CD14-positive monocyte (primary cell): ENCODE data around the gene RYR2. TPM values are rescaled to one million over a fixed set of nuclear protein-coding genes. Genes with fewer than 3 reads are reported as not detected.

ENCODE experiments used
- DNase-seq, 3 donors: peaks; one replicate each; pipeline ENCODE4 v3.0.0-alpha.2; 2011 to 2022
- H2AFZ ChIP-seq: 2 replicates; pipeline ENCODE4 v1.6.0; 2012; ENCODE audit warnings: mild to moderate bottlenecking, low read depth, low read length, inconsistent platforms; ENCODE audit not compliant: insufficient read depth, poor library complexity, severe bottlenecking
- H3K27ac ChIP-seq, 2 donors: 1 replicate in 1 of 2; 2 replicates in 1 of 2; pipeline ENCODE4 v1.5.1; 2012 to 2013; ENCODE audit warnings: low read length in 2 of 2, control low read depth in 1 of 2, inconsistent platforms in 1 of 2, low read depth in 1 of 2, mild to moderate bottlenecking in 1 of 2
- H3K27me3 ChIP-seq, 2 donors: one replicate each; pipeline versions ENCODE4 v1.6.0 to v1.6.1; 2011 to 2013; ENCODE audit warnings: low read length in 2 of 2; ENCODE audit not compliant: control insufficient read depth in 2 of 2, insufficient read depth in 2 of 2
- H3K36me3 ChIP-seq, 2 donors: replicated peaks in 1 of 2; 1 replicate in 1 of 2; 2 replicates in 1 of 2; pipeline versions ENCODE4 v1.5.1 to v1.6.1; 2012 to 2013; ENCODE audit warnings: low read length in 2 of 2, control low read depth in 1 of 2, inconsistent platforms in 1 of 2, mild to moderate bottlenecking in 1 of 2; ENCODE audit not compliant: insufficient read depth in 2 of 2, control insufficient read depth in 1 of 2
- H3K4me1 ChIP-seq, 2 donors: 1 replicate in 1 of 2; 2 replicates in 1 of 2; pipeline versions ENCODE4 v1.5.1 to v1.6.1; 2012 to 2013; ENCODE audit warnings: low read length in 2 of 2, control low read depth in 1 of 2, inconsistent platforms in 1 of 2, mild to moderate bottlenecking in 1 of 2, moderate library complexity in 1 of 2; ENCODE audit not compliant: insufficient read depth in 2 of 2, control insufficient read depth in 1 of 2
- H3K4me2 ChIP-seq: replicated peaks from 2 replicates; pipeline ENCODE3; 2012; ENCODE audit warnings: low read length, moderate library complexity, mild to moderate bottlenecking; ENCODE audit not compliant: poor library complexity, severe bottlenecking; ENCODE audit errors: extremely low read depth
- H3K4me3 ChIP-seq, 3 experiments: fragments of 200-600 bp in 1 of 3; sonication (generic) in 1 of 3; replicated peaks in 1 of 3; 1 replicate in 2 of 3; 2 replicates in 1 of 3; pipeline ENCODE4 v1.5.1; 2011 to 2013; ENCODE audit warnings: low read length in 3 of 3, mild to moderate bottlenecking in 3 of 3, control low read depth in 2 of 3, low read depth in 2 of 3, inconsistent platforms in 1 of 3, moderate library complexity in 1 of 3
- H3K79me2 ChIP-seq: 2 replicates; pipeline ENCODE4 v1.6.0; 2012; ENCODE audit warnings: mild to moderate bottlenecking, control low read depth, inconsistent platforms, low read length, moderate library complexity; ENCODE audit not compliant: insufficient read depth
- H3K9ac ChIP-seq: 2 replicates; pipeline ENCODE4 v1.6.0; 2017; ENCODE audit warnings: low read length, mild to moderate bottlenecking; ENCODE audit not compliant: insufficient read depth, poor library complexity, severe bottlenecking
- H3K9me3 ChIP-seq, 2 donors: replicated peaks in 1 of 2; 1 replicate in 1 of 2; 2 replicates in 1 of 2; pipeline versions ENCODE4 v1.5.1 to v1.6.1; 2012 to 2013; ENCODE audit warnings: low read length in 2 of 2, control low read depth in 1 of 2; ENCODE audit not compliant: control insufficient read depth in 1 of 2, insufficient read depth in 1 of 2
- H4K20me1 ChIP-seq: 2 replicates; pipeline ENCODE4 v1.6.0; 2012; ENCODE audit warnings: mild to moderate bottlenecking, low read length, control low read depth, moderate library complexity; ENCODE audit not compliant: insufficient read depth
- H3K27ac Mint-ChIP-seq, 7 donors: one replicate each; pipeline ENCODE4 v1.8.0; 2020; ENCODE audit warnings: mild to moderate bottlenecking in 7 of 7, mixed read lengths in 7 of 7, moderate library complexity in 6 of 7, inconsistent platforms in 2 of 7
- H3K27me3 Mint-ChIP-seq, 3 donors: one replicate each; pipeline ENCODE4 v1.8.0; 2021 to 2022; ENCODE audit warnings: low read depth in 3 of 3, mild to moderate bottlenecking in 3 of 3, mixed read lengths in 3 of 3, moderate library complexity in 3 of 3, inconsistent platforms in 1 of 3
- H3K36me3 Mint-ChIP-seq, 2 donors: one replicate each; pipeline ENCODE4 v1.8.0; 2020; ENCODE audit warnings: mixed read lengths in 2 of 2, inconsistent platforms in 1 of 2, mild to moderate bottlenecking in 1 of 2
- H3K4me1 Mint-ChIP-seq: one replicate; pipeline ENCODE4 v1.8.0; 2020; ENCODE audit warnings: mild to moderate bottlenecking, mixed read lengths
- H3K4me3 Mint-ChIP-seq, 2 donors: one replicate each; pipeline ENCODE4 v1.8.0; 2020; ENCODE audit warnings: mild to moderate bottlenecking in 2 of 2, mixed read lengths in 2 of 2, moderate library complexity in 1 of 2
- H3K9me3 Mint-ChIP-seq, 7 donors: one replicate each; pipeline ENCODE4 v1.8.0; 2020 to 2022; ENCODE audit warnings: mixed read lengths in 7 of 7, mild to moderate bottlenecking in 6 of 7, moderate library complexity in 6 of 7, inconsistent platforms in 2 of 7
- WGBS: methylation state at CpG from one replicate; pipeline ENCODE4 v1.1.5; 2013; ENCODE audit warnings: missing lambda C conversion rate; ENCODE audit not compliant: insufficient coverage; 5-methylcytosine and 5-hydroxymethylcytosine counted together
- intact Hi-C, 2 donors: fragments of 100-400 bp; cut with micrococcal nuclease; formaldehyde crosslinking; loops; one replicate each; pipeline versions ENCODE4 v1.15.0 to v1.15.1; 2023
- polyA plus RNA-seq, 3 donors: library from polyadenylated mRNA; depleted of rRNA in 1 of 3; unstranded in 2 of 3; stranded (reverse) in 1 of 3; fragments of 300-500 nt in 2 of 3; fragments of >200 nt in 1 of 3; fragmentation: Illumina TruSeq in 2 of 3; gene quantifications; 1 replicate in 2 of 3; 2 replicates in 1 of 3; pipeline ENCODE4 v1.2.3, GENCODE V29; 2012 to 2021
- TF ChIP-seq, protein P1 (sequence below): fragments of 200-600 bp; IDR thresholded peaks from one replicate; pipeline ENCODE4 v1.8.0; 2022; ENCODE audit warnings: antibody characterized with exemption, mild to moderate bottlenecking

The RYR2 gene
- polyA plus RNA-seq, 3 donors, result not detected

DNA sequence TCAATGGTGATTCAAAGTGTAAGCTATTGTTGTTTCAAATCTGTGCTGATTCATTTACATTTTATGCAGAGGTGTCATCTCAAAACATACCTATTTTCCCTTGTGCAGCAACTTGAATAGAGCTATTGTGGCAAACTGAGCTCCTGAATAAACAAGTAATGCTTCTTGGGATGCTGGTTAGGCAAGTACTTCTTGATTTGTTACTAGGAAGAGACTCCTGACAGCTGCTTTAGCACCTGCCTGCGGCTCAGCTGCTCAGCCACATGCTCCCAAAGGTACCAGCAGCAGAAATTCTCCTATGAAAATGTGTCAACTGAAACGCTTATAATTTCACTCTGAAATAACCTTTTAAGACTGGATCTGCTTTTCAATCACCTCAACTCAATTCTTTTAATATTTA lies 352.3 kb downstream of the RYR2 start:
- H3K27ac ChIP-seq, result no peak overlapping the region
- H3K4me1 Mint-ChIP-seq, result peaks cover 2% of the 10 kb centered on the region
- no peak overlapping the region for H2AFZ ChIP-seq
- H3K27me3 Mint-ChIP-seq, result no peaks in the 10 kb centered on the region
- H3K4me3 Mint-ChIP-seq, result no peak overlapping the region
- H3K27ac Mint-ChIP-seq, result no peak overlapping the region
- 83% methylated on average over 1 of the region's 2 CpGs for WGBS
- H3K9me3 Mint-ChIP-seq, result peaks cover 5 to 14% (median 7%) of the 10 kb centered on the region in 7 donors
- H3K4me1 ChIP-seq, result no peaks in the 10 kb centered on the region
- H3K27me3 ChIP-seq, result no peaks in the 10 kb centered on the region
- TF ChIP-seq, protein P1, sequence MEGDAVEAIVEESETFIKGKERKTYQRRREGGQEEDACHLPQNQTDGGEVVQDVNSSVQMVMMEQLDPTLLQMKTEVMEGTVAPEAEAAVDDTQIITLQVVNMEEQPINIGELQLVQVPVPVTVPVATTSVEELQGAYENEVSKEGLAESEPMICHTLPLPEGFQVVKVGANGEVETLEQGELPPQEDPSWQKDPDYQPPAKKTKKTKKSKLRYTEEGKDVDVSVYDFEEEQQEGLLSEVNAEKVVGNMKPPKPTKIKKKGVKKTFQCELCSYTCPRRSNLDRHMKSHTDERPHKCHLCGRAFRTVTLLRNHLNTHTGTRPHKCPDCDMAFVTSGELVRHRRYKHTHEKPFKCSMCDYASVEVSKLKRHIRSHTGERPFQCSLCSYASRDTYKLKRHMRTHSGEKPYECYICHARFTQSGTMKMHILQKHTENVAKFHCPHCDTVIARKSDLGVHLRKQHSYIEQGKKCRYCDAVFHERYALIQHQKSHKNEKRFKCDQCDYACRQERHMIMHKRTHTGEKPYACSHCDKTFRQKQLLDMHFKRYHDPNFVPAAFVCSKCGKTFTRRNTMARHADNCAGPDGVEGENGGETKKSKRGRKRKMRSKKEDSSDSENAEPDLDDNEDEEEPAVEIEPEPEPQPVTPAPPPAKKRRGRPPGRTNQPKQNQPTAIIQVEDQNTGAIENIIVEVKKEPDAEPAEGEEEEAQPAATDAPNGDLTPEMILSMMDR, result no peak
- DNase-seq, result no peak
- H4K20me1 ChIP-seq, result no peaks in the 10 kb centered on the region
- intact Hi-C loops, result no loop called here
- no peaks in the 10 kb centered on the region for H3K36me3 Mint-ChIP-seq
- H3K9me3 ChIP-seq, result peaks cover 0 to 8% of the 10 kb centered on the region in 2 donors
- H3K79me2 ChIP-seq, result no peaks in the 10 kb centered on the region
- H3K36me3 ChIP-seq, result no peaks in the 10 kb centered on the region
- H3K9ac ChIP-seq, result no peak overlapping the region
- H3K4me3 ChIP-seq, result no peak overlapping the region
- no peak overlapping the region for H3K4me2 ChIP-seq

DNA sequence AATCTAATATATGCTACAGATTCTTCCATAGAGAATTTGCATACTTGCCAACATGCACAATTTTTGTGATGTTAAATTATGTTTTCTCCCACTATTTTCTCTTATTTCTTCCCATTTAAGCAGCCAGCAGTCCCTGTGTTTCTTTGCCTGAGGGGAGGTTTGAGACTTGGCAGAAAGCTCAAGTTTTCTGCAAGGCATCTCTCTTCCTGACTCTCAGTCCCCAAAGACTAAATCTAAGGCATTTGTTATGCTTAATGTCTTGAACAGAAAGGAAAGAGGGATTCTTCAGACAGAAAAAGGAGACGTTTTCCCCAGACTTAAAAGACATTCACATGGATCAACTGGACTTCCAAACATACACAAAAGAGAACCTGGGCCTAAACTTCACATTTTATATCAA lies 354.4 kb downstream of the RYR2 start:
- WGBS, result no CpG with 5 or more reads among the region's 1 CpG
- no peak overlapping the region for H3K4me3 Mint-ChIP-seq
- Histone ChIP-seq H3K9ac (no peak overlapping the region), H3K9me3 (peaks cover 5 to 13% of the 10 kb centered on the region in 2 donors), H2AFZ (no peak overlapping the region), H3K36me3 (no peaks in the 10 kb centered on the region), H4K20me1 (no peaks in the 10 kb centered on the region), H3K4me3 (no peak overlapping the region), H3K27me3 (no peaks in the 10 kb centered on the region), H3K79me2 (no peaks in the 10 kb centered on the region), H3K4me1 (no peaks in the 10 kb centered on the region), H3K27ac (no peak overlapping the region), H3K4me2 (no peak overlapping the region)
- DNase-seq, result no peak
- H3K27ac Mint-ChIP-seq, result peak overlapping the region in 1 of 7 donors; percentile 43
- no peaks in the 10 kb centered on the region for H3K4me1 Mint-ChIP-seq
- TF ChIP-seq, protein P1, result no peak
- H3K27me3 Mint-ChIP-seq, result no peaks in the 10 kb centered on the region
- intact Hi-C loops, result no loop called here
- H3K36me3 Mint-ChIP-seq, result no peaks in the 10 kb centered on the region
- peaks cover 5 to 25% (median 10%) of the 10 kb centered on the region in 7 donors for H3K9me3 Mint-ChIP-seq
